ENCODE measurements around the gene TMCO4.

GRCh38 chr1:19643121-19643520 is 156.6 kb downstream of the TMCO4 start:
- TF ChIP-seq CTCF (conservative IDR thresholded peaks at IDR 0.05 in 1 of 2, IDR thresholded peaks at IDR 0.05 in 1 of 2; ENCODE audit: low read depth in 1 of 2, low read length in 2 of 2) (peak in 1 of 2 donors; percentile 17), EZH2 (IDR thresholded peaks at IDR 0.05; ENCODE audit: low read length, missing control alignments) (no peak)

Measured in fibroblast of lung (primary cell).